SK-N-SH treated with all-trans-retinoic acid at 6 μM for 48 hours (cell line): ENCODE results near the gene ACAP2.

Experiments
- BACH2 ChIP-seq: fragments of 250-450 bp; sonication (Bioruptor Pico); IDR thresholded peaks from 2 replicates; pipeline ENCODE4 v1.9.0; 2021; ENCODE audit warnings: mild to moderate bottlenecking, borderline replicate concordance
- ESRRG ChIP-seq: fragments of 250-450 bp; sonication (Bioruptor Pico); IDR thresholded peaks from 2 replicates; pipeline ENCODE4 v1.6.1; 2021; ENCODE audit warnings: mild to moderate bottlenecking
- ISL1 ChIP-seq: fragments of 250-450 bp; sonication (Bioruptor Pico); IDR thresholded peaks from 2 replicates; pipeline ENCODE4 v2.1.2; 2022; ENCODE audit warnings: mild to moderate bottlenecking, moderate library complexity
- PPARA ChIP-seq: fragments of 250-450 bp; sonication (Bioruptor Pico); IDR thresholded peaks from 2 replicates; pipeline ENCODE4 v1.5.0; 2020; ENCODE audit warnings: mild to moderate bottlenecking, borderline replicate concordance
- TOX ChIP-seq: fragments of 250-450 bp; sonication (Bioruptor Pico); IDR thresholded peaks from 2 replicates; pipeline ENCODE4 v1.8.0; 2021; ENCODE audit warnings: mild to moderate bottlenecking, moderate library complexity, borderline replicate concordance
- ZFP3 ChIP-seq: fragments of 250-450 bp; sonication (Bioruptor Pico); IDR thresholded peaks from 2 replicates; pipeline ENCODE4 v1.5.0; 2020; ENCODE audit warnings: mild to moderate bottlenecking, moderate library complexity
- TF ChIP-seq, protein P1 (sequence below): fragments of 250-450 bp; sonication (Bioruptor Pico); IDR thresholded peaks from 2 replicates; pipeline ENCODE4 v1.8.0; 2020; ENCODE audit warnings: mild to moderate bottlenecking, moderate library complexity, borderline replicate concordance
- TF ChIP-seq, protein P2 (sequence below): fragments of 250-450 bp; sonication (Bioruptor Pico); IDR thresholded peaks from 2 replicates; pipeline ENCODE4 v1.5.1; 2021; ENCODE audit warnings: mild to moderate bottlenecking, moderate library complexity
- TF ChIP-seq, protein P3 (sequence below): fragments of 250-450 bp; sonication (Bioruptor Pico); IDR thresholded peaks from 2 replicates; pipeline ENCODE4 v1.5.0; 2020; ENCODE audit warnings: mild to moderate bottlenecking, moderate library complexity
- TF ChIP-seq, protein P4 (sequence below): fragments of 250-450 bp; sonication (Bioruptor Pico); IDR thresholded peaks from 2 replicates; pipeline ENCODE4 v1.5.1; 2020; ENCODE audit warnings: low read depth, mild to moderate bottlenecking, moderate library complexity

DNA sequence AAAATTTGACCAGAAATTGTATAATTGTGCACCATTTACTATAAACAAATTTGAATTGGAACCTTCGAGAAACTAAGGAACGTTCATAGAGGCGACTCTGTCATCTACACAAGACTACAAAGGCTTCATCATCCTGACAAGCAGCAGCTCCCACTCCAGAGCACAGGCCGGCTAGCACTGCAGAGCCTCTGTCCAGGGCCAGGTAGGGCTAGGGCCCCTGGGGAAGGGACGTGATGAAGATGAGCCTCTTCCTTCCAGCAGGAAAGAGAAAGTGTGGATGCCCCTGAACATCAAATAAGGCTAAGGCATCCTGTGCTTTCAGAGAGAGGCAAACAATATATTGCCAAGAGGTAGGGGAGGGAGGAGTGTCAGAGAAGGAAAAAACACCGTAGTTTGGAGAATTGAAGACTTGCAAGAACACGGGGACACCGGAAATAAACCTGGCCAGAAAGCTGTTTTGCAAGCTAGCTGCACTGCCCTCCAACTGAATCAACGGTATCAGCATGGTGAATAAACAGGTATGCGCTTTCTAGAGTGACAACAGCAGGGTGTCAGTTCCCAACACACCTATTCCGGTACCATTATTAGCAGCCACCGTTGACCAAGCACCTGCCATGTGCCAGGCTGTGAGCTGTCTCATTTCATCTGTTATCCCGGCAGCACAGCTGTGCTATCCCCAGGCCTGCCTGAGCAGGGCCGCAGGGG lies 184.2 kb downstream of the ACAP2 start:
- TF ChIP-seq PPARA (no peak), TOX (CRISPR knock-in tag) (no peak), ISL1 (CRISPR knock-in tag) (no peak), ESRRG (CRISPR knock-in tag) (no peak), BACH2 (CRISPR knock-in tag) (no peak), ZFP3 (CRISPR knock-in tag) (no peak)
- TF ChIP-seq, protein P1, sequence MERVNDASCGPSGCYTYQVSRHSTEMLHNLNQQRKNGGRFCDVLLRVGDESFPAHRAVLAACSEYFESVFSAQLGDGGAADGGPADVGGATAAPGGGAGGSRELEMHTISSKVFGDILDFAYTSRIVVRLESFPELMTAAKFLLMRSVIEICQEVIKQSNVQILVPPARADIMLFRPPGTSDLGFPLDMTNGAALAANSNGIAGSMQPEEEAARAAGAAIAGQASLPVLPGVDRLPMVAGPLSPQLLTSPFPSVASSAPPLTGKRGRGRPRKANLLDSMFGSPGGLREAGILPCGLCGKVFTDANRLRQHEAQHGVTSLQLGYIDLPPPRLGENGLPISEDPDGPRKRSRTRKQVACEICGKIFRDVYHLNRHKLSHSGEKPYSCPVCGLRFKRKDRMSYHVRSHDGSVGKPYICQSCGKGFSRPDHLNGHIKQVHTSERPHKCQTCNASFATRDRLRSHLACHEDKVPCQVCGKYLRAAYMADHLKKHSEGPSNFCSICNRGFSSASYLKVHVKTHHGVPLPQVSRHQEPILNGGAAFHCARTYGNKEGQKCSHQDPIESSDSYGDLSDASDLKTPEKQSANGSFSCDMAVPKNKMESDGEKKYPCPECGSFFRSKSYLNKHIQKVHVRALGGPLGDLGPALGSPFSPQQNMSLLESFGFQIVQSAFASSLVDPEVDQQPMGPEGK (CRISPR knock-in tag): no peak
- TF ChIP-seq, protein P2, sequence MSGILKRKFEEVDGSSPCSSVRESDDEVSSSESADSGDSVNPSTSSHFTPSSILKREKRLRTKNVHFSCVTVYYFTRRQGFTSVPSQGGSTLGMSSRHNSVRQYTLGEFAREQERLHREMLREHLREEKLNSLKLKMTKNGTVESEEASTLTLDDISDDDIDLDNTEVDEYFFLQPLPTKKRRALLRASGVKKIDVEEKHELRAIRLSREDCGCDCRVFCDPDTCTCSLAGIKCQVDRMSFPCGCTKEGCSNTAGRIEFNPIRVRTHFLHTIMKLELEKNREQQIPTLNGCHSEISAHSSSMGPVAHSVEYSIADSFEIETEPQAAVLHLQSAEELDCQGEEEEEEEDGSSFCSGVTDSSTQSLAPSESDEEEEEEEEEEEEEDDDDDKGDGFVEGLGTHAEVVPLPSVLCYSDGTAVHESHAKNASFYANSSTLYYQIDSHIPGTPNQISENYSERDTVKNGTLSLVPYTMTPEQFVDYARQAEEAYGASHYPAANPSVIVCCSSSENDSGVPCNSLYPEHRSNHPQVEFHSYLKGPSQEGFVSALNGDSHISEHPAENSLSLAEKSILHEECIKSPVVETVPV (CRISPR knock-in tag): no peak
- TF ChIP-seq, protein P3, sequence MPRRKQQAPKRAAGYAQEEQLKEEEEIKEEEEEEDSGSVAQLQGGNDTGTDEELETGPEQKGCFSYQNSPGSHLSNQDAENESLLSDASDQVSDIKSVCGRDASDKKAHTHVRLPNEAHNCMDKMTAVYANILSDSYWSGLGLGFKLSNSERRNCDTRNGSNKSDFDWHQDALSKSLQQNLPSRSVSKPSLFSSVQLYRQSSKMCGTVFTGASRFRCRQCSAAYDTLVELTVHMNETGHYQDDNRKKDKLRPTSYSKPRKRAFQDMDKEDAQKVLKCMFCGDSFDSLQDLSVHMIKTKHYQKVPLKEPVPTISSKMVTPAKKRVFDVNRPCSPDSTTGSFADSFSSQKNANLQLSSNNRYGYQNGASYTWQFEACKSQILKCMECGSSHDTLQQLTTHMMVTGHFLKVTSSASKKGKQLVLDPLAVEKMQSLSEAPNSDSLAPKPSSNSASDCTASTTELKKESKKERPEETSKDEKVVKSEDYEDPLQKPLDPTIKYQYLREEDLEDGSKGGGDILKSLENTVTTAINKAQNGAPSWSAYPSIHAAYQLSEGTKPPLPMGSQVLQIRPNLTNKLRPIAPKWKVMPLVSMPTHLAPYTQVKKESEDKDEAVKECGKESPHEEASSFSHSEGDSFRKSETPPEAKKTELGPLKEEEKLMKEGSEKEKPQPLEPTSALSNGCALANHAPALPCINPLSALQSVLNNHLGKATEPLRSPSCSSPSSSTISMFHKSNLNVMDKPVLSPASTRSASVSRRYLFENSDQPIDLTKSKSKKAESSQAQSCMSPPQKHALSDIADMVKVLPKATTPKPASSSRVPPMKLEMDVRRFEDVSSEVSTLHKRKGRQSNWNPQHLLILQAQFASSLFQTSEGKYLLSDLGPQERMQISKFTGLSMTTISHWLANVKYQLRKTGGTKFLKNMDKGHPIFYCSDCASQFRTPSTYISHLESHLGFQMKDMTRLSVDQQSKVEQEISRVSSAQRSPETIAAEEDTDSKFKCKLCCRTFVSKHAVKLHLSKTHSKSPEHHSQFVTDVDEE (CRISPR knock-in tag): no peak
- TF ChIP-seq, protein P4, sequence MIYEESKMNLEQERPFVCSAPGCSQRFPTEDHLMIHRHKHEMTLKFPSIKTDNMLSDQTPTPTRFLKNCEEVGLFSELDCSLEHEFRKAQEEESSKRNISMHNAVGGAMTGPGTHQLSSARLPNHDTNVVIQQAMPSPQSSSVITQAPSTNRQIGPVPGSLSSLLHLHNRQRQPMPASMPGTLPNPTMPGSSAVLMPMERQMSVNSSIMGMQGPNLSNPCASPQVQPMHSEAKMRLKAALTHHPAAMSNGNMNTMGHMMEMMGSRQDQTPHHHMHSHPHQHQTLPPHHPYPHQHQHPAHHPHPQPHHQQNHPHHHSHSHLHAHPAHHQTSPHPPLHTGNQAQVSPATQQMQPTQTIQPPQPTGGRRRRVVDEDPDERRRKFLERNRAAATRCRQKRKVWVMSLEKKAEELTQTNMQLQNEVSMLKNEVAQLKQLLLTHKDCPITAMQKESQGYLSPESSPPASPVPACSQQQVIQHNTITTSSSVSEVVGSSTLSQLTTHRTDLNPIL (CRISPR knock-in tag): no peak
